KBM-7 (cell line): ENCODE measurements around the gene UROC1.

Experiments used
- DNase-seq: peaks from one replicate; pipeline ENCODE4 v3.0.0-alpha.2; 2015
- in situ Hi-C: fragments of 300-500 bp; cut with MboI; formaldehyde crosslinking; loops from 2 replicates; pipeline ENCODE4 v1.14.3; 2020; ENCODE audit warnings: low sequenced_read_pairs, low pct_unique_long_range_greater_than_20kb, mixed read lengths

UROC1 gene

DNA sequence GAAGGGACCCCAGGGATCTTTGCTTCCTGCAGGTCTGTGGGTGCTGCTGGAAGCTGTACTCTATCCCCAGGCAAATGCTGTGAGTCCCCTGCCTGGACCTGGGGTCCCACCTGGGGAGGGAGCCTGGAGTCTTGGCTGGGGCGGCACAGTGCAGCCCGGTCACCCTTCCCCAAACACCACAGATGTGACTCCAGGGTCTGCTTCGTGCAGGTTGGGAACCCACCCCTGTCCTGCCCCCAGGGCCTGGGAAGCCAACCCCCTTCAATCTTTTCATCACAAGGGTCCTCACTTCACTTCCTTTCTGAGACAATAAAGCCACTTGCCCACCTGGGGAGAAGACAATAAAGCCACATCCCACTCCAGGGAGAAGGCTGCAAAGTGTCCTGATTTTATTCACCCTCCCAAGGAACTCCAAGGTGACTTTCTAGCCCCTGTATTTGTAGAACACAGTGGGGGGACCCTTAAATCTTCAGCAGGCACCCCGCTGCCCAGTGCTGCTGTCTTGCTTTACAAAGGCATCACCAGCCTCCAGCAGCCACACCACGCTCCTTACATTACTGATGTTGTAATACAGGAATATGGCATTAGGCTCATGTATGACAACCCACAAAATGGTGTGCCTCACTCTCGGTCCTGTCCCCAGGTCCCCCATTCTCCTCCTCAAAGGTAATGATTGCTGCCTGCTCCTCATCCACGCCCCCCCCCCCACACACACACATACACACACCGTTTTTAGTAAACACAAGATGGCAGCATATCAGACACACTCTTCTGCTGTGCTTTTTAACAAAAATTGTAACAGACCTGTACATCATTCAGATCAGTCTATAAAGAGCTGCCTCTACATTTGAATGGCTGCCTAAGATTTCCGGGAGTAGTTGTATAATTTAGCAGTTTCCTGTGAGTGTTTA lies 31.2 kb upstream of the UROC1 start:
- no peak for DNase-seq
- in situ Hi-C loops: no loop called here

DNA sequence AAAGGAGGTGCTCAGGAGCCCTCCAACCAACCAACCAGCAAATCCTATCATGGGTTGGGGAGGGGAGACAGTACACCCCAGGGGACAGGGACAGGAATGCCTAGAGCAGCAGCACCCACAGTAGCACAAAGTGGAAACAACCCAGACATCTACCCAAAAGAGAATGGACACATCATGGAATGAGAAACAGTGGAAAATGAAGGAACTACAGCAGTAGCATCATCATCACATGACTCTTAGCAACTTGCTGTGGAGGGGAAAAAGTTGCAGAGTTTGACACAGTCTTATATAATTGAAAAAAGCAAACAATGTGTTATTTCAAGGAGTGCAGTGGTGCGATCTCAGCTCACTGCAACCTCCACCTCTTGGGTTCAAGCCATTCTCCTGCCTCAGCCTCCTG lies 30.1 kb upstream of the UROC1 start:
- in situ Hi-C loops: no loop called here
- DNase-seq: no peak

DNA sequence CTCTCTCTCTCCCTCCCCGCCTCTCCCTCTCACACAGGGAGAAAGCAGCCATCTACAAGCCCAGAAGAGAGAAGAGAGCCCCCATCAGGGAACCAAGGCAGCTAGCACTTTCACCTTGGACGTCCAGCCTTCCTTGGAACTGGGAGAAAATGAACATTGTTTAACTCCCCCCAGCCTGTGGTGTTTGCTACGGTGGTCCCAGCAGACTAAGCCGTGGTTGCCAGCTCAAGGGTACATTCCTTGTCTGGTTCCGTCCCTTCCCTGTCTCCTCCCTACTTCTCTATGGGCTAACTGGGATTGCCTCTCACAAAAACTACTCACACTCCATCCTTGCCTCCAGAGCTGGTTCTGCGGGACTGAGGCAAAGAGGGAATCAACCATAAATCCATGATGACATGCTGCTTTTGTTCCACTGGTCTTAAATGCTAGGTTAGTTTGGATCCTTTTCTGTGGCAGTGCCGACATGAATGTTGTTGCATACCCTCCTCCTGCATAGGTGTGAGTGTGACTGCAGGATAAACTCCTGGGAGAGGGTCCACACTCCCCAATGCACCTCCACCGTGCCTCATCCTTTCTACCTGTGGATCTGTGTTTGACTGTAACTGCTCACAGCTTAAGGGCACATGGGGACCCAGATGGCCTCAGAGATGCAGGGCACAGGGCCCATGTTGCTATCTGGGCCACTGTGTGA lies 29.1 kb upstream of the UROC1 start:
- in situ Hi-C loops: no loop called here
- no peak for DNase-seq

DNA sequence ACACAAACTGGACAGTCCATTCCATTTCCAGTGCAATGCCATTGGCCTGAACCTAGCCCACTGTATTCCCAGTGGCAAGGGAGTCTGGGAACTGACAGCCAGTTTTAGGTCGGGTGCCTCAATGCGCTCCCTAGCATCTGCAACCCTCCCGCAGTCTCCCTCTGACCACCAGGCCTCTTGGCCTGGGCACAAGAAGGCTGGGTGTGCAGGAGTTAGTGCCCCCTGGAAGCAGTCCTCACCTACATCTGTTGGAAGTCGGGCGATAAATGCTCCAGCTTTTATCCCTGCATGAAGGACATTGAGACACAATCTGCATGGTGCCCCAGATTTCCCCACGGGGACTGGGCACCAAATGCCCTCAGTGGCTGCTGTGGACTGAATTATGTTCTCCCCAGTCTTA lies 28.4 kb upstream of the UROC1 start:
- DNase-seq: no peak
- in situ Hi-C loops: no loop called here

DNA sequence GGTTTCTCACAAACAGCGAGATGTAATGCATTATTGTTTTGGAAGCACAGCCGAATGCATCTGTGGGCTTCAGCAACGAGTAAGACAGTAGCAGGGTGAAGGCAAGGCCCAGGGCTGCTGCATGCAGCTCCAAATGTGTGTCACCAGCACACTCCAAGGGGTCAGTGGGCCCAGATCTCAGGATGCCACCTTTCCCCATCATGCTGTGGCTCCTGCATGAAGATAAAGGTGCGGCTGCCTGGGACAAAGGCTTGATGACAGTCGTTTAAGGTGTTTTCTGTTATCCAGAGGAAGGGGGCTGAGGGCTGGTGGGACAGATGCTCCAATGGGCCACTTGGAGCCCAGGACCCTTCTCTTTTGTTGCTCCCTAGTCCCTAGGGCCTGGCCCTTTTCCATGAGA lies 28.0 kb upstream of the UROC1 start:
- in situ Hi-C loops: no loop called here
- DNase-seq: no peak

DNA sequence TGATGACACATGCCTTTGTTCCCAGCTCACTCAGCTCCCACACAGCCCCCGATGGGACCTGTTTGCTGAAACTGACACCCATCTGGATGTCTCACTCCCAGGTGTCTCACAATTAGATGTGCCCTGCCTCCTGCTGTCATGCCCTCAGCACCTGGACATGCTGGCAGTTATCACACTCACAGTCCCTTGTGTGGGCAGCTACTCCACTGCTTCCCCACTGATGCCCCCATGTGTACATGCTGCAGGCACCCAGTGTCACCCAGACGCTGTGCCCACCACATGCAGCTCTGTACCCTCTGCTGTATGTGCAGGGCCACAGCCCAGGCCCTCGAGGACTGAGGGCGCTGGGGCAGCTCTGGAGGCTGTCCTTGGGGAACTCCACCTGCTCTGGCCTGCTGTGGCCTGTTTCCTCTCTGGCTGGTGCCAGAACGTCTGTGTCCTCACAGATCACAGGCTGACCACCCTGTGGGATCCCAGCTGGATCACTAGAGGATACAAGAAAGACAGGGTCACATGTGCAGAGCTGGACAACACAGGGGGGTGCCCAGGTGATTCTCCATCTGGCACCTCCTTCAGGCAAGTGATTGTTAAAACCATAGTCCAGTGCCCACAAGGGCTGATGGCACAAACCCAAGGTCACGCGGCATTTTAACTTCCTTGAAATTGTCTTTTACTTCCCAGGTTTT lies 27.2 kb upstream of the UROC1 start:
- in situ Hi-C loops: no loop called here
- no peak for DNase-seq

DNA sequence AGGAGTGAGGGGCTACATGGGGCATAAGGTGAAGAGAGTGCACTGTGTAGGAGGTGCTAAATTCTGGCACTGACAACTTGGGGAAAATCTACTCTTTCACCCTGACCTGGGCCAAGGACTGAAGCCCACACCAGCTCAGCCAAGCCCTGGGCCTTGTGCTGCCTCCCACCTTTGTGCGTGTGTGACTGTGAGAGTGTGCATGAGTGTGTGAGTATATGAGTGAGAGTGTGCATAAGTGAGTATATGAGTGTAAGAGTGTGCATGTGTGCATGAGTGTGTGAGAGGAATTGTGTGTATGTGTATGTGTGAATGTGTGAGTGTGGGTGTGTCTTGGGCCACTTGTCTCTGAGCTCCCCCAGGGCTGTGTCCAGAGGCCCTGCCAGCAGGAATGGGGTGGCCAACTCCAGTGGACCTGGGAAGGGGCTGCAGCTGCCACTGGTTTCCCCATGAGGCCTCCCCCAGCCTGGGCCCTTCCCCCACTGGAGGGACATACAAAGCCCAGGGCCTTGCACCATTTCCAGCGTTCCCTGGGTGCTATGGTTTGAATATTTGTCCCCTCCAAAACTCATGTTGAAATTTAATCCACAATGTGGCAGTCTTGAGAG lies 26.0 kb upstream of the UROC1 start:
- DNase-seq: no peak
- in situ Hi-C loops: no loop called here

DNA sequence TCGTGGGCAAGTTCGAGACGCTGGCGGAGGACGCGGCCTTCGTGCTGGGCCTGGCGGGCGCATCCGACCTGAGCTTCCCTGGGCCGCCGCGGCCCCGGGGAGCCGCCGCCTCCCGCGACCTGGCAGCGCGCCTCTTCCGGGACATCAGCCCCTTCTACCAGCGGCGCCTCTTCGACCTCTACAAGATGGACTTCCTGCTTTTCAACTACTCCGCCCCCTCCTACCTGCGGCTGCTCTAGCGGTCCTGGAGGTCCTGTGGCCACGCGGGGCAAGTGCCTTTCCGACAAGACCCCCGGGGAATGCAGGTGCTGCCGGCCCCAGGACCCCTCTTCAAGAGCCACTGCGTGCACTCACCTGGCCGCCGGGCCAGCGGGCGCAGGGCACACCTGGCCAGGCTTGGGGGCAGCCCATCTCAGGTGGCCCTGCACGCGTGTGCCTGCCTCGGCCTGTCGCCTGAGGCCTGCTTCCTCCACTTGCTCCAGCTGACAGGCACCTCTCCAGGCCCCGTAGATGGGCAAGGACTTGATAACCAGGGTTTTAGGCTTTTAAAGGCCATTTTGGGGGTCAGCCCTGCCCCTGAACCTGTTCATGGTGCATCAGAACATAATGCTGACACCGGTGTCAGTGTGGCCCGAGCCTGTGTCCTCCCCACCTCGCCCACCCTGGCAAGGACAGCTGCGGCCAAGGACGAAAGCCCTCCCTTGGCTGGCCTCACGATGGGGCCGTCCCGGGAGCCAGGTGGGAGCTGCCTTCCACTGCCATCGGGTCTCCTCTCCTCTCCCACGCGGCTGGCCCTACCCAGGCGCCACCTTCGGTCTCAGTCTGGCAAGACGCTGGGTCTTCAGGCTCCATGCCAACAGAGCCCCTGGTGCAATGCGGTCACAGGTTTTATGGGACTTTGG lies 25.0 kb upstream of the UROC1 start:
- in situ Hi-C loops: no loop called here
- DNase-seq: no peak

DNA sequence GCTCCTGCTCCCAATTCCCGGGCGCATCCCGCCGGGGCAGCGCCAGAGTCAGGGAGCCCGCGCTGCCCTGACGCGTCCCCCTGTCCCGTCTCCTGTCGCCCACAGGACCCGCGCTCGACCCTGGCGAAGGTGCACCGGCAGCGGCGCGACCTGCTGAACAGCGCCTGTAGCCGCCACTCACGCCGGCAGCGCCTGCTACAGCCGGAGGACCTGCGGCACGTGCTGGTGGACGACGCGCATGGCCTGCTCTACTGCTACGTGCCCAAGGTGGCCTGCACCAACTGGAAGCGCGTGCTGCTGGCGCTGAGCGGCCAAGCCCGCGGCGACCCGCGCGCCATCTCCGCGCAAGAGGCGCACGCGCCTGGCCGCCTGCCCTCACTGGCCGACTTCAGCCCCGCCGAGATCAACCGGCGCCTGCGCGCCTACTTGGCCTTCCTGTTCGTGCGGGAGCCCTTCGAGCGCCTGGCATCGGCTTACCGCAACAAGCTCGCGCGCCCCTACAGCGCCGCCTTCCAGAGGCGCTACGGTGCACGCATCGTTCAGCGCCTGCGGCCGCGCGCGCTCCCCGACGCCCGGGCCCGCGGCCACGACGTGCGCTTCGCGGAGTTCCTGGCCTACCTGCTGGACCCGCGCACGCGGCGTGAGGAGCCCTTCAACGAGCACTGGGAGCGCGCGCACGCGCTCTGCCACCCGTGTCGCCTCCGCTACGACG lies 24.2 kb upstream of the UROC1 start:
- no peak for DNase-seq
- in situ Hi-C loops: no loop called here

DNA sequence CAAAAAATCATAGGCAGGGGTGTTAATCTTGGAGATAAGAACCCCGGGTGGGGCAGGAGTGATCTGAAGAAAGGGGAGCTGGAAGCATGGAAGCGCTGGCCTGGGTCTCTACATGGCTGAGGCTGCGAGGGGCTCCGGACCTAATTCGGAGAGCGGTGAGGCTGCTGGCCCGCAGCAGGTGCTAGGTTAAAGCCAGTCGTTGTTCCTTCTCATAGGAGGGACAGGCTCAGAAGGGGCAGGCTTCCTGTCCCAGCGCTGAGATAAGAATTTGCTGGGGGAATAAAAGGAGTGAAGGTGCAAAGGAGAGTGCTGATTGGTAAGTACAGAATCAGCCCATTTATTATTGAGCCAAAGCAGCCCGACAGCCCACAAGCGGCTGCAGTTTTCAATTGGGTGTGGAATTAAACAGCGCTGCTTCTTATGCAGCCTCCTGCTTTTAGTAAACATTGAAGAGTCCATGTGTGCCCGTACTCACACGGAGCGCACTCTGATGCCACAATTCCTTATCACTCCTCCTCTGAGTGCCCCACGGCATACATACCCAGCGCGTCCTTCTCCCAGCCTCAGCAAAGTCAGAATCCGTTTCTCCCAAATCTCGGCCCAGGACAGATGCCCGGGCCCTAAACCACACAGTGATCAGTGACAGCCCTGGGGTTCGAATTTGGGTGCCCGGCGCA lies 23.5 kb upstream of the UROC1 start:
- peak; percentile 63 for DNase-seq
- in situ Hi-C loops: no loop called here

DNA sequence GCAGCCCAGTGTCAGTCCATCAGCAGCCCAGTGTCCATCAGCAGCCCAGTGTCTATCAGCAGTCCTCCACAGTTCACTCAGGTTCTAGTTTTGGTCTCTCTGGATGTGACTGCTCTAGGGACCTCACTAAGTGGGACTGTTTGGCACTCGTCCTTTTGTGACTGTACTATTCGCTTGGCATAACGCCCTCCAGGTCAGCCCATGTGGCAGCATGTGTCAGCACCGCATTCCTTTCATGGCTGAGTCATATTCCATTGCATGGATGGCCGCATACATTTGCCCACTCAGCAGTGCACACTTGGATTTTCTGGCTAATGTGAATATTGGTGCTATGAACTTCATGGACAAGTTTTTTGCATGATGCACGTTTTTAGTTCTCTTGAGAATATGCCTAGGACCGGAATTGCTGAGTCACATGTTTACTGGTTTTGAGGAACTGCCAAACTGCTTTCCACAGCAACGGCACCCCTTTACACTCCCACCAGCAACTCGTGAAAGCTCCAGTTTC lies 22.8 kb upstream of the UROC1 start:
- peak; percentile 85 for DNase-seq
- in situ Hi-C loops: no loop called here

DNA sequence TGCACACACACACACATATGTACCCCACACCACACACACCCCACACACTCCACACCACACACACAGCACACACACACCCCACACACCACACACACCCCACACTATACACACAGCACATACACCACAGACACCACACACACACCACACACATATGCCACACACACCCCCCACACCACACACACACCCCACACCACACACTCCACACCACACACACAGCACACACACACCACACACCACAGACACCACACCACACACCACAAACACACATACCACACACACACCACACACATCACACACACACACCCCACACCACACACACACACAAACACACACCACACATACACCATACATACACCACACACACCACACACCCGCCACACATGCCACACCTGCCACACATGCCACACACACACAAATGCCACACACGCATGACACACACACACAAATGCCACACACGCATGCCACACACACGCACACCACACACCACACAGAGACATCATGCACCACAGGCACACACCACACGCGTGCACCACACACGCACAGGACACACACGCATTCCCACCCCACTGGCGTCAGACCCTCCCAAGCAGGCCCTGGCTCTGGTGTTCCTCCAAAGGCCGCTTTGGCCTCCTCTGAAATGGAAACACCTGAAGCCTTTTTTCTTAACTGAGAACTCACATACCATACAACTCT lies 22.1 kb upstream of the UROC1 start:
- in situ Hi-C loops: no loop called here

DNA sequence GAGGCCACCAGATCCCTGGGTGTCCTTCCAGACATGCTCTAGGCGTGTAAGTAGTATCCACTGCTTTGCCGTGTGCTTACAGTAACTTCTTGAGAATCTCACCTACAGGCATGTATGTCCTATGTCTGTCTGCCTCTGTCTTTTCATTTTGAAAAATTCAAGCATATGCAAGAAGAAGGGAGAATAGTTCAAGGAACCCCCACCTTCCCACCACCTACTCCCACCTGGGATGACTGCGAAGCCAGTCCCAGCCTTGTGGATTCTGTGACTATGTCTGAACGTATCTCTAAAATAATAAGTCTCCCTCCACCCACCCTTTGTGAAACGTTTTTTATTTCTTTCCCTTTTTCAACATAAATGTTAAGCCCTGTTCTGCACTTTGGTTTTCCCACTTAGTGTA lies 21.4 kb upstream of the UROC1 start:
- in situ Hi-C loops: no loop called here
- DNase-seq: no peak

More for the DNA sequence above, 22.1 kb upstream of the UROC1 start:
- DNase-seq: no peak

DNA sequence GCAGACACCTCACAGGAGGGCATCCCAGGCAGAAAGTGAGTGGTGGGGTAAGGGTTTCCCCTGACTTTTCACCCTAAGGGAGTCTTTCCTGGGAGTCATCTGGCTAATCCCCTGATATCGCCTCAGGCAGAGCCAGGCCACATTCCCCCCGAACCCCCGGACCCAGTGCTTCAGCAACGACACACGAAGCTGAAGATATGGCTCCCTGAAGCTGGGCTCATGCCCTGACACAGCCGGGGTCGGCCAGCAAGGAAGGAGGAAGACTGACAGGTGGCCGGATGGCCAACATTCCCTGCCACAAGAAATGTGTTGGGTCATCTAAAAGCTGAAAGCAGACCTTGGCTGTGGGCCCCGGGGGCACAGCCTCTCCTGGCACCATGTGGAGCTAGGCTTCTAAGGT lies 20.7 kb upstream of the UROC1 start:
- in situ Hi-C loops: no loop called here
- DNase-seq: no peak

DNA sequence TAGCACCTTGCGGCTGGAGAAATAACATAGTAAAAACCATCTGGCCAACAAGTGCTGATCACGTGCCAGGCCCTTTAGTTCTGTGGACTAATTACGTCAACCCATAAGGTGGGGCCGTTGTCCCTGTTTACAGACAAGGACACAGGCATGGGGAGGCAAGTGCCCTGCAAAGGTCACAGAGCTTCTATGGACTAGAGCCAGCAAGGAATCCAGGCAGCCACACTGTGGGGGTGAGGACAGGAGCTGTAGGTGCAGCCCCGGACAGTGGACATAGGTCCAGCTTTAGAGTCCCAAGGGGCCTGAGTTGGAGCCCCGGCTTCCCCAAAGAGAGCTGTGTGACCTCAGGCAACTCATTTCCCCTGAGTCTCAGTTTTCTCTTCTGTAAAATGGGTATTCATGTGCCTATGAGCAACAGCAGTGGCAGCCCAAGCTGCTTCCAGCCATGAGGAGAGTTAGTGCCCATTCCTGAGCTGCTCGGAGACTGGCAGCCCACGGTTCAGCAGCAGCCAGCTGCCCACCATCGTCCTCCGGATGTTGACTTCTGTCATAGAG lies 20.2 kb upstream of the UROC1 start:
- in situ Hi-C loops: no loop called here
- no peak for DNase-seq

DNA sequence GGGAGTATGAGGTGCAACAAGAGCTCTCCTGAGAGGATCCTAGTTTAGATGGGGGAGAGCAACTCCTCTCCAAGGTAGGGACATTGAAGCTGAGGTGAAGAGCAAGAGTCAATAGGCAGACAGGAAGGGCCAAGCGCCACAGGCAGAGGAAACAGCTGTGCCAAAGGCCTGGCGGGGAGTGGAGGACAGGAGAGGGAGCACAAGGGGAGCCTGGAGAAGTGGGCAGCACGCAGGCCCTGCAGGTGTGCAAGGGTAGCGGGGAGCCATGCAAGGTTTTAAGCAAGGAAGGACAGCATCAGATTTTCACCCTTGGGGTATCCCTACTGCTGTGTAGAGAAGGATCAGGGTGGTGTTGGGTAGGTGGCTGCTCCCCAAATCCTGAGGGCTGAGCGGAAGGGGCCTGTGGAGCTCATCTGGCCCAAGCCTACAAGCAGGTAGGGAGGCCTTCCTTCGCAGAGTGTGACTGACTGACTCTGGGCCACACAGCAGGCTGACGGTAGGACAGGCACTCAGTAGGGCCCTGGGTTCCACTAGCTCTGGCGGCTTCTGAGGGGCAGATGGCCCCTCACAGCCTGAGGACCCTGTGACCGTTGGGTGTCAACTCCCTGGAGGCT lies 19.6 kb upstream of the UROC1 start:
- in situ Hi-C loops: no loop called here
- DNase-seq: peak; percentile 21
